RWPE1 (cell line): ENCODE measurements around the gene SYTL3.
A peak's percentile ranks its signal among the peaks of the same experiment; 100 is the strongest.

ENCODE experiments used
- CTCF ChIA-PET: fragments of 350-600 bp; sonication (Branson Sonifier 250); formaldehyde crosslinking; extraction: SDS; loops from one replicate; lab custom pipeline; 2021; lab: Yijun Ruan, JAX
- POLR2A ChIA-PET: fragments of 400-600 bp; formaldehyde crosslinking; extraction: SDS; loops from one replicate; lab custom pipeline; 2020; ENCODE audit warnings: antibody characterized with exemption; ENCODE audit not compliant: low non-redundant PET; lab: Yijun Ruan, JAX
- DNase-seq: peaks from one replicate; pipeline ENCODE4 v3.0.0; 2012; ENCODE audit warnings: low spot score
- H3K27ac ChIP-seq: fragments of 450-650 bp; 2 replicates; pipeline ENCODE4 v1.5.1; 2017
- TF ChIP-seq, protein P1 (sequence below): fragments of 450-650 bp; conservative IDR thresholded peaks from 2 replicates; pipeline ENCODE4 v1.5.1; 2017; ENCODE audit warnings: low read depth, mild to moderate bottlenecking

Gene SYTL3

DNA sequence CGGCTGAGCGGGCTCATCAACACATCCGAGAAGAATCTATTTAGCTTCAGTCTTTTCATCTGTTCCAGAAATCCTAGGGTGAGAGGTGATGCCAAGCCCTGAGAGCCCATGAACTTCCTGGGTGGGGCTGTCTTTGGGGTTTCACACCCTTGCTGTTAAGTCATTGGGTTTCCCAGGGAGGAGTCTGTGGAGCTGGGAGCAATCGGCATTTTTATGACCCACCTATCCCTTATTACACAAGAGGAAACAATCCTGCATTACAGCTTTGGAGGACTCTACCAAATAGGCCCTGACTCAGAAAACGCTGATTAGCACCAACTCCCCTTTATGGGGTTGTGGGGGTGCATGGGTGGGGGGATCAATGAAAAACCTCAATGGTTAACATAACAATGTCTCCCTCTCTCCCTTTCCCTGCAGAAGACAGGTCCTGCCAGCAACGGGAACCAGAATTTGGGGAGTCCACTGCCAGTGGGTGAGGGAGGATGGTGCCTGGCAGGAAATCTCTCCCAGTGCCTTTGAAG is 123.1 kb downstream of the SYTL3 start:
- TF ChIP-seq, protein P1, sequence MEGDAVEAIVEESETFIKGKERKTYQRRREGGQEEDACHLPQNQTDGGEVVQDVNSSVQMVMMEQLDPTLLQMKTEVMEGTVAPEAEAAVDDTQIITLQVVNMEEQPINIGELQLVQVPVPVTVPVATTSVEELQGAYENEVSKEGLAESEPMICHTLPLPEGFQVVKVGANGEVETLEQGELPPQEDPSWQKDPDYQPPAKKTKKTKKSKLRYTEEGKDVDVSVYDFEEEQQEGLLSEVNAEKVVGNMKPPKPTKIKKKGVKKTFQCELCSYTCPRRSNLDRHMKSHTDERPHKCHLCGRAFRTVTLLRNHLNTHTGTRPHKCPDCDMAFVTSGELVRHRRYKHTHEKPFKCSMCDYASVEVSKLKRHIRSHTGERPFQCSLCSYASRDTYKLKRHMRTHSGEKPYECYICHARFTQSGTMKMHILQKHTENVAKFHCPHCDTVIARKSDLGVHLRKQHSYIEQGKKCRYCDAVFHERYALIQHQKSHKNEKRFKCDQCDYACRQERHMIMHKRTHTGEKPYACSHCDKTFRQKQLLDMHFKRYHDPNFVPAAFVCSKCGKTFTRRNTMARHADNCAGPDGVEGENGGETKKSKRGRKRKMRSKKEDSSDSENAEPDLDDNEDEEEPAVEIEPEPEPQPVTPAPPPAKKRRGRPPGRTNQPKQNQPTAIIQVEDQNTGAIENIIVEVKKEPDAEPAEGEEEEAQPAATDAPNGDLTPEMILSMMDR, result no peak
- peak overlapping the region; percentile 84 for H3K27ac ChIP-seq
- DNase-seq, result peak; percentile 84
- POLR2A ChIA-PET, result no interaction called here
- CTCF ChIA-PET, result interaction anchor here (1.0 kb wide), 1 partner anchor 28 kb away, joined by 3 read pairs; no protein-coding TSS in a partner anchor

DNA sequence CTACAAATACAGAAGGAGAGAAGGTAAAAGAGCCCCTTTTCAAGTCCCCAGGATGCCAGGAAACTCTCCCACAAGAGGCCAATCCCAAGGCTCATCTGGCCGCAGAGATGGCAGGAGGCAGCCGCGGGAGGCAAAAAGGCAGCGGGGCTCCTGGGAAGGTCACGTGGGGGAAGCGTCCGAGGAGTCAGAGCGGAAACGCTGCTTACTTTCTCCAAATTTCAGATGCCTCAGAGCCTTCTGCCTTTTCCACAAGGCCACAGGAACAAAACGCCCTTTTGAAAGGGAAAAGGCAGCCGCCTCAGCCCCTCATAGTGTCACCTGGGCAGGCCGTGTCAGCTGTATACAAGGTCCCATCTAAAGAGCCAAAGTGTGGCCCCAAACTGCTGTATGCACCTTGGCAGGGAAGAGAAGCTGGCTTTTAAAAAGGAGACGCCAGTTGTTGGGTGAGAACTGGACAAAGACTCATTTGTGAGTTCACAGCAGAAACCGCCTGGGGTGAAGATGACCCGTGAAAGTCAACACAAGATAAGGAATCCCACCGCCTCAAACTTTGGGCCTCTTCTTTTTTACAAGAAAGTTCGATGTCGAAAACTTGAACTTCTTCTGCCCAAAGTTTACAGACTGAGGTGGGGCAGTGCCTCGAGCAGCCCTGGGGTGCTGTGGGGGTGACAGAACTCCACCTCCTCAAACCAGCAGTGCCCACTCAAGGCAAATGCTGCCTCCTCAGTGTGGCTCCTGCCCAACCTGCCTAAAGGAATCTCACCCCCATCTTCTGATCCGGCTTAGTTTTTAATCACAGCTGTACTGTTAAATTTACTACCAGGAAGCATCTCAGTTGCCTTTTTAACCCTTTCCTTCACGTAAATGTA is 124.0 kb downstream of the SYTL3 start:
- CTCF ChIA-PET, result no interaction called here
- TF ChIP-seq, protein P1, result no peak
- POLR2A ChIA-PET, result no interaction called here
- peak overlapping the region; percentile 84 for H3K27ac ChIP-seq
- no peak for DNase-seq

DNA sequence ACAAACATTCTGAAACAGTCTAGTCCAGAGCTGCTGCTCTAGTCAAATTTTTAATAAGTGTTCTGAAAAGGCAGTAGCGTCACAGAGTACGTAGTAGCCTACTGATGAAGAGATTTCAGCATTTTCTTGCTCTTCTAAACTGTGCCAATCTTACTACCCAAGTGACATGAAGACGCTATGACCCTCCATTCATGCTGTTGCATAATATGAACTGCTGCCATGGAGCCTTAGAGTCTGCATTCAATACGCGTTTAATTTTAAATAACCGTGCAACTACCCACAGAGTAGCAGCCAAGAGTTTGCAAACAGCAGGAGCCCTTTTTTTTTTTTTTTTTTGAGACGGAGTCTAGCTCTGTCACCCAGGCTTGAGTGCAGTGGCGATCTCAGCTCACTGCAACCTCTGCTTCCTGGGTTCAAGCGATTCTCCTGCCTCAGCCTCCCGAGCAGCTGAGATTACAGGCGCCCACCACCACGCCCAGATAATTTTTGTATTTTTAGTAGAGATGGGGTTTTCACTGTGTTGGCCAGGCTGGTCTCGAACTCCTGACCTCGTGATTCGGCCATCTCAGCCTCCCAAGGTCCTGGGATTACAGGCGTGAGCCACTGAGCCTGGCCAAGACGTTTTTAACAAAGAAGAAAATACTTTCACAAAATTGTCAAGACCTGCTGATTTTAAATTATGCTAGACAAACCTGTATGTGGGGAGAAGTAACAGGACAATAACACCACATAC is 125.0 kb downstream of the SYTL3 start:
- CTCF ChIA-PET, result no interaction called here
- no peak for DNase-seq
- peak overlapping the region; percentile 56 for H3K27ac ChIP-seq
- TF ChIP-seq, protein P1, result no peak
- POLR2A ChIA-PET, result no interaction called here

DNA sequence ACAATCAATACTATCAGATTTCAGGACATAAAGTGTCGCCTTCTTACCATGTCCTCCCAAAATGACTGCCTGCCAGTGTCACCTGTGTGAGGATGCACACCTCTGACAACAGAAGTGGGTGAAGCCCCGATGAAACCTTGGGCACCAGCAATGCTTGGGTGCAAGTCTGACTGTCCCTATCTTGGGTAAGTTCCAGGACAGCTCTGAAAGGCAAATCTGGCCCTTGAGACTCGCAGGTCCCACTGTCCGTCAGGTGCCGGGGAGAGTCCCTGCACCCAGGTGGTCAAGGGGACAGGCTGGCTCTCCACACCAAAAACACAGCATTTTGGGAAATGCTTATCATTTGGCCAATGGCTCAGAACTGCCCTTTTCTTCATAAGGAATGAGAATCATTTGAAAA is 126.0 kb downstream of the SYTL3 start:
- CTCF ChIA-PET, result interaction anchor here (0.7 kb wide), 1 partner anchor 9 kb away, joined by 3 read pairs; no protein-coding TSS in a partner anchor

DNA sequence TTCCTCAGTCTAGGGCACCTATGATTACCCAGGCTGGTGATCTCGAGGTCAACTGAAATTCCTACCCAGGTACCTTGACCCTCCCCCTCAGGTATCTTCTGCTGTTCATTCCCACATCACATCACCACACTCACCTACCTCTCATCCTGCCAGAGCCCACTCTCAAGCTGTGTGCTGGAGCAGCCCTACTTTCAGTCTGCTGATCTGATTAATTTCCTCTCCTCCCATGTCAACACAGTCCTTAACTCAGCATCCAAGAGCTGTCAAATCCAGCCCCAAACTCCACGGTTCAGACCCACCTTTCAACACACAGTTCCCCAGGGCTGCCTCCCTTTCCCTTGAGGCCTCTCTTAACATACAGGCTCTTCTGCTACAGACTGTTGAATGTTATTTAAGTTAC is 126.9 kb downstream of the SYTL3 start:
- CTCF ChIA-PET, result interaction anchor here (2.3 kb wide), 1 partner anchor 73 kb away, joined by 7 read pairs; no protein-coding TSS in a partner anchor
- TF ChIP-seq, protein P1, result no peak
- H3K27ac ChIP-seq, result peak overlapping the region; percentile 22; the same call in 1 of the 2 replicates
- POLR2A ChIA-PET, result no interaction called here
- no peak for DNase-seq

More for the DNA sequence above, 126.0 kb downstream of the SYTL3 start:
- POLR2A ChIA-PET, result no interaction called here
- no peak for DNase-seq
- TF ChIP-seq, protein P1, result no peak
- H3K27ac ChIP-seq, result peak overlapping the region; percentile 52

DNA sequence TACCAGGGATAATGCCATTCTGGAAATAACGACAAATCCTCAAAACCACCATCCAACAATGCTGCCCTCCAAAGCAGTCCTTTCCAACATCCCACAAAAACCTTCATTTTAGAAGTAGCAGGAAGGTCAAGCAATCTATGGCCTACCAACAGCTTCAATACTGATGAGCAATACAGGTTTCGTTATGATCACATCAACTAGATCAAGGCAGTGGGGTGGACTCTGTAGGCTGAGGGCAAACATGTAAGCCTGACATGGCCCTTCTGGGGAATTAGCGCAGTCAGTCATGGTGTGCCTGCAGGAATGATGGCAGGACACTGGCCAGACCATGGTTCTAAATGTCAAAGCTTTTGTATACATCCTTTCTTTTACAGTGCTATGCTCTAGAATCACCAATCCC is 127.7 kb downstream of the SYTL3 start:
- ChIA-PET CTCF (interaction anchor here (2.3 kb wide), 1 partner anchor 73 kb away, joined by 7 read pairs; no protein-coding TSS in a partner anchor), POLR2A (no interaction called here)
- TF ChIP-seq, protein P1, result no peak
- no peak for DNase-seq
- H3K27ac ChIP-seq, result no peak overlapping the region
